Measurements from ENCODE around the gene GKAP1.
A peak's percentile ranks its signal among the peaks of the same experiment; 100 is the strongest.

DNA sequence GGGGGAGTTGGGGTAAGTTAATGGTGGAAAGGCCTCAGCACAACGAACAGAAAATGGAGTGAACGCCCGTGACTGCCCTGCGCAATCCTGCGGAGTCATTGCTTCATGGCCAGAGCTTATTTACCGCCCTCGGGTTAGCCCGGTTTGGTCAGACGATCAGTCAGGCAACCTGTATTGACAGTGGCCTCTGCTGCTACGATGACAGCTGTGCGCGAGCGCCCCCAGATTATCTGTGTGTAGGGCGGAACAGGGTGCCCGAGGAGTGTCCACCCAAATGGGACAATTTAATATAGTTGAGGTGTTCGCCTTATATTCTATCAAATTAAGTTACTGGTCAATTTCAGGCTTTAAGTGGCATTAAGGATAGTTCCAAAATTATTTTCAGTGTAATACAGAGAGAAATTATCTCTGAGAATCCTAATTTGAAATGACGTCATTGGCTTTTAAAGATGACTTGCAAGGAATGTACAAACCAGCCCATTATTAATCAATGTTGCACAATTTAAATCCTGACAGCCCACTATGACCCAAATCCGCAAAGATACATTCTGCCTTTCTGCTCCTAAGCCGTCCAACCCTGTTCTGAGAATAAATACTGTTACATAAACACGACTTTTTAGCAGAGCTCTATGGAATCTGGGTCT is 108.9 kb downstream of the GKAP1 start:
- TF ChIP-seq, protein P1, sequence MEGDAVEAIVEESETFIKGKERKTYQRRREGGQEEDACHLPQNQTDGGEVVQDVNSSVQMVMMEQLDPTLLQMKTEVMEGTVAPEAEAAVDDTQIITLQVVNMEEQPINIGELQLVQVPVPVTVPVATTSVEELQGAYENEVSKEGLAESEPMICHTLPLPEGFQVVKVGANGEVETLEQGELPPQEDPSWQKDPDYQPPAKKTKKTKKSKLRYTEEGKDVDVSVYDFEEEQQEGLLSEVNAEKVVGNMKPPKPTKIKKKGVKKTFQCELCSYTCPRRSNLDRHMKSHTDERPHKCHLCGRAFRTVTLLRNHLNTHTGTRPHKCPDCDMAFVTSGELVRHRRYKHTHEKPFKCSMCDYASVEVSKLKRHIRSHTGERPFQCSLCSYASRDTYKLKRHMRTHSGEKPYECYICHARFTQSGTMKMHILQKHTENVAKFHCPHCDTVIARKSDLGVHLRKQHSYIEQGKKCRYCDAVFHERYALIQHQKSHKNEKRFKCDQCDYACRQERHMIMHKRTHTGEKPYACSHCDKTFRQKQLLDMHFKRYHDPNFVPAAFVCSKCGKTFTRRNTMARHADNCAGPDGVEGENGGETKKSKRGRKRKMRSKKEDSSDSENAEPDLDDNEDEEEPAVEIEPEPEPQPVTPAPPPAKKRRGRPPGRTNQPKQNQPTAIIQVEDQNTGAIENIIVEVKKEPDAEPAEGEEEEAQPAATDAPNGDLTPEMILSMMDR (IDR thresholded peaks at IDR 0.05) = peak in 1 of 3 experiments; percentile 21
- TF ChIP-seq POLR2AphosphoS5 (IDR thresholded peaks at IDR 0.05; ENCODE audit: insufficient read depth in 1 of 2, low read depth in 1 of 2) = no peak
- TF ChIP-seq POLR2A (IDR thresholded peaks at IDR 0.05) = no peak
